ENCODE measurements around the gene JHY.

Gene JHY

DNA sequence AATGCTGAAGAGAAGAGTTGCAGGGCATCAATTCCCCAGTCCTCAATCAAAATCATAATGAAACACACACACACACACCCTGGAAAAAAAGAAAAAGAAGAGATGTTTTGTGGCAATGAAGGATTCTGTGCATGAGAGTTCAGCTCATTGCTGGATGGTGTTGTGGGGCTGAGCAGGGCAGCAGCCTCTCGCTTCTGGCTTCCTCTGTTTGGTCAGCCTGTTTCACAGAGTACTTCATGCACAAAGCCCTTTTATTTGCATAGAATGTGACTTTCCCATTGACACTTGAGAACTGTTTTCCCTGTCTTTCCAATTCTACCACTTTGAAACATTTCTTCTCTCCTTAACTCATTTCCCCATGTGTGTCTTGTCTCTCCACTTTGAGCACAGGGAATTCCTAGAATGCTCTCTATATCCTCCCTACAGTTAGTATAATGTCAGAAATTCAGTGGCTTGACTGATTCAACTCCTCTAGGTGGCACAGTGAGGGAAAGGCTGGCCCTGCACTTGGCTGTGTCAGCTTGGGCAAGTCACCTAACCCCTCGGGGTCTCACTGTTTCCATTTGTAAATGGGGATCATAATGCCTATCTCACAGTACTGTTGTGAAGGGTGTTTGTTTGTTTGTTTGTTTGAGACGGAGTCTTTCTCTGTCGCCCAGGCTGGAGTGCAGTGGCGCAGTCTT is 124.4 kb downstream of the JHY start:
- DNase-seq (ENCODE audit: extremely low read depth in 1 of 2, low read depth in 1 of 2): no peak
